ENCODE results near the gene NRCAM.

- TF ChIP-seq, protein P1, sequence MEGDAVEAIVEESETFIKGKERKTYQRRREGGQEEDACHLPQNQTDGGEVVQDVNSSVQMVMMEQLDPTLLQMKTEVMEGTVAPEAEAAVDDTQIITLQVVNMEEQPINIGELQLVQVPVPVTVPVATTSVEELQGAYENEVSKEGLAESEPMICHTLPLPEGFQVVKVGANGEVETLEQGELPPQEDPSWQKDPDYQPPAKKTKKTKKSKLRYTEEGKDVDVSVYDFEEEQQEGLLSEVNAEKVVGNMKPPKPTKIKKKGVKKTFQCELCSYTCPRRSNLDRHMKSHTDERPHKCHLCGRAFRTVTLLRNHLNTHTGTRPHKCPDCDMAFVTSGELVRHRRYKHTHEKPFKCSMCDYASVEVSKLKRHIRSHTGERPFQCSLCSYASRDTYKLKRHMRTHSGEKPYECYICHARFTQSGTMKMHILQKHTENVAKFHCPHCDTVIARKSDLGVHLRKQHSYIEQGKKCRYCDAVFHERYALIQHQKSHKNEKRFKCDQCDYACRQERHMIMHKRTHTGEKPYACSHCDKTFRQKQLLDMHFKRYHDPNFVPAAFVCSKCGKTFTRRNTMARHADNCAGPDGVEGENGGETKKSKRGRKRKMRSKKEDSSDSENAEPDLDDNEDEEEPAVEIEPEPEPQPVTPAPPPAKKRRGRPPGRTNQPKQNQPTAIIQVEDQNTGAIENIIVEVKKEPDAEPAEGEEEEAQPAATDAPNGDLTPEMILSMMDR (conservative IDR thresholded peaks at IDR 0.05) = no peak
- no peak for TF ChIP-seq EZH2 (IDR thresholded peaks at IDR 0.05; ENCODE audit: low read depth)
Measured at GRCh38 chr7:108303332-108303731, 152.9 kb downstream of the NRCAM start.

All from PC-9 (cell line).